Measurements from ENCODE around the gene RPL21.
A peak's percentile ranks its signal among the peaks of the same experiment; 100 is the strongest.

The RPL21 gene

GRCh38 chr13:27258637-27259386, 7.5 kb downstream of the RPL21 start:
- no peak for DNase-seq

GRCh38 chr13:27259831-27260230, 8.5 kb downstream of the RPL21 start:
- no peak for DNase-seq

GRCh38 chr13:27261396-27261795, 10.0 kb downstream of the RPL21 start:
- DNase-seq: no peak

GRCh38 chr13:27263438-27263837, 12.1 kb downstream of the RPL21 start:
- DNase-seq: no peak

- no peak for DNase-seq
These were observed 12.8 kb downstream of the RPL21 start for GRCh38 chr13:27264181-27264580.

- no peak for DNase-seq
These were observed 13.3 kb downstream of the RPL21 start for GRCh38 chr13:27264648-27265047.

GRCh38 chr13:27266917-27267316, 15.6 kb downstream of the RPL21 start:
- no peak for DNase-seq

- DNase-seq: no peak
These were observed 16.2 kb downstream of the RPL21 start for GRCh38 chr13:27267596-27267995.

- DNase-seq: no peak
These were observed 17.8 kb downstream of the RPL21 start for GRCh38 chr13:27269114-27269665.

GRCh38 chr13:27270594-27271520, 19.5 kb downstream of the RPL21 start, which contains the start of gene RASL11A:
Gene RASL11A (plus strand): TSS chr13:27270830. CDS start chr13:27270945, 115 bp downstream.
- peak; percentile 80 for DNase-seq

GRCh38 chr13:27271570-27272096, 20.3 kb downstream of the RPL21 start:
- DNase-seq: no peak

GRCh38 chr13:27273658-27274425, 22.5 kb downstream of the RPL21 start:
- no peak for DNase-seq

- DNase-seq: no peak
These were observed 23.3 kb downstream of the RPL21 start for GRCh38 chr13:27274631-27275030.

- no peak for DNase-seq
These were observed 24.8 kb downstream of the RPL21 start for GRCh38 chr13:27276188-27276587.

GRCh38 chr13:27279506-27279905, 28.1 kb downstream of the RPL21 start:
- peak; percentile 20 for DNase-seq

GRCh38 chr13:27280009-27280656, 28.8 kb downstream of the RPL21 start:
- DNase-seq: peak; percentile 53

- DNase-seq: no peak
These were observed 29.5 kb downstream of the RPL21 start for GRCh38 chr13:27280841-27281240.

- no peak for DNase-seq
These were observed 30.1 kb downstream of the RPL21 start for GRCh38 chr13:27281420-27281819.

GRCh38 chr13:27283906-27284493, 32.6 kb downstream of the RPL21 start:
- peak; percentile 28 for DNase-seq

- DNase-seq: no peak
These were observed 37.0 kb downstream of the RPL21 start for GRCh38 chr13:27288392-27288791.

- DNase-seq: no peak
These were observed 37.8 kb downstream of the RPL21 start for GRCh38 chr13:27289011-27289665.

All from RPMI8226 (cell line).